ENCODE results near the gene SLC16A1.

- TF ChIP-seq ELF4 (IDR thresholded peaks at IDR 0.05), result no peak
- no peak for TF ChIP-seq SUZ12 (IDR thresholded peaks at IDR 0.05)
- no peak for TF ChIP-seq FOXM1 (IDR thresholded peaks at IDR 0.05; ENCODE audit: borderline replicate concordance)
- no peak for TF ChIP-seq L3MBTL2 (conservative IDR thresholded peaks at IDR 0.05)
- TF ChIP-seq NFRKB (IDR thresholded peaks at IDR 0.05), result no peak
- no peak for TF ChIP-seq FOXA1 (IDR thresholded peaks at IDR 0.05)
- TF ChIP-seq BHLHE40 (IDR thresholded peaks at IDR 0.05; ENCODE audit: borderline replicate concordance), result no peak
- no peak for TF ChIP-seq PKNOX1 (IDR thresholded peaks at IDR 0.05)
- TF ChIP-seq ARNT (IDR thresholded peaks at IDR 0.05), result no peak
Measured at GRCh38 chr1:112870887-112871646, 84.9 kb downstream of the SLC16A1 start.

All from HEK293T (cell line).